NCI-H69 (cell line): ENCODE results near the gene UCP1.
"Not testable (repeated sequence)": the region's sequence is repeated elsewhere in the genome, so short reads cannot be mapped to it uniquely, and the experiment has no call there.

Experiments
- DNase-seq: peaks from one replicate; lab custom pipeline; 2025; lab: John Stamatoyannopoulos, UW

UCP1 gene

GRCh38 chr4:140533951-140534480 lies 34.7 kb downstream of the UCP1 start:
- no peak for DNase-seq

GRCh38 chr4:140529434-140529833 lies 39.3 kb downstream of the UCP1 start:
- DNase-seq, result no peak

- DNase-seq, result peak; percentile 98
Measured at GRCh38 chr4:140523857-140524742, 44.7 kb downstream of the UCP1 start, which contains the start of gene ELMOD2. Gene ELMOD2 (plus strand): TSS chr4:140524168. CDS start chr4:140525429, 1,261 bp downstream.

- no peak for DNase-seq
Measured at GRCh38 chr4:140523370-140523856, 45.3 kb downstream of the UCP1 start.

- no peak for DNase-seq
Measured at GRCh38 chr4:140515423-140515822, 53.3 kb downstream of the UCP1 start.

- not testable (repeated sequence) for DNase-seq
Measured at GRCh38 chr4:140513765-140514164, 55.0 kb downstream of the UCP1 start.
